GM19099 (cell line): ENCODE data around the gene DCUN1D1.

ENCODE experiments used
- POLR2A ChIP-seq: IDR thresholded peaks from 3 replicates; pipeline ENCODE4 v1.6.1; 2011; ENCODE audit warnings: low read depth; ENCODE audit not compliant: insufficient read length; ENCODE audit errors: extremely low read depth

Gene DCUN1D1

GRCh38 chr3:182957226-182957625, 23.1 kb downstream of the DCUN1D1 start:
- TF ChIP-seq POLR2A = no peak

GRCh38 chr3:182954553-182955235, 25.6 kb downstream of the DCUN1D1 start:
- no peak for TF ChIP-seq POLR2A

- TF ChIP-seq POLR2A = no peak
Measured at GRCh38 chr3:182949688-182950087, 30.6 kb downstream of the DCUN1D1 start.

GRCh38 chr3:182948305-182948704, 32.0 kb downstream of the DCUN1D1 start:
- no peak for TF ChIP-seq POLR2A

- no peak for TF ChIP-seq POLR2A
Measured at GRCh38 chr3:182947888-182948287, 32.5 kb downstream of the DCUN1D1 start.

- no peak for TF ChIP-seq POLR2A
Measured at GRCh38 chr3:182941719-182942118, 38.6 kb downstream of the DCUN1D1 start.

- no peak for TF ChIP-seq POLR2A
Measured at GRCh38 chr3:182940266-182940808, 40.0 kb downstream of the DCUN1D1 start.

GRCh38 chr3:182937293-182938051, 42.9 kb downstream of the DCUN1D1 start:
- TF ChIP-seq POLR2A = no peak

- TF ChIP-seq POLR2A = no peak
Measured at GRCh38 chr3:182936918-182937285, 43.4 kb downstream of the DCUN1D1 start.

GRCh38 chr3:182936239-182936917, 44.0 kb downstream of the DCUN1D1 start:
- TF ChIP-seq POLR2A = no peak

GRCh38 chr3:182935803-182936202, 44.5 kb downstream of the DCUN1D1 start:
- no peak for TF ChIP-seq POLR2A

GRCh38 chr3:182925944-182926337, 54.4 kb downstream of the DCUN1D1 start:
- no peak for TF ChIP-seq POLR2A

GRCh38 chr3:182925330-182925943, 54.9 kb downstream of the DCUN1D1 start:
- TF ChIP-seq POLR2A = no peak

- no peak for TF ChIP-seq POLR2A
Measured at GRCh38 chr3:182921665-182922355, 58.5 kb downstream of the DCUN1D1 start.
